Regular cardiac myocyte (primary cell): ENCODE measurements around the gene CADPS. TPM values are rescaled to one million over a fixed set of nuclear protein-coding genes. Genes with fewer than 3 reads are reported as not detected.

Experiments
- total RNA-seq: library from RNA; depleted of rRNA; stranded (reverse); fragments of >200 nt; gene quantifications from 2 replicates; pipeline ENCODE4 v1.2.3, GENCODE V29; 2014

The CADPS gene
- 0.85 TPM in 1 of 2 replicates, not detected in the other for total RNA-seq

DNA sequence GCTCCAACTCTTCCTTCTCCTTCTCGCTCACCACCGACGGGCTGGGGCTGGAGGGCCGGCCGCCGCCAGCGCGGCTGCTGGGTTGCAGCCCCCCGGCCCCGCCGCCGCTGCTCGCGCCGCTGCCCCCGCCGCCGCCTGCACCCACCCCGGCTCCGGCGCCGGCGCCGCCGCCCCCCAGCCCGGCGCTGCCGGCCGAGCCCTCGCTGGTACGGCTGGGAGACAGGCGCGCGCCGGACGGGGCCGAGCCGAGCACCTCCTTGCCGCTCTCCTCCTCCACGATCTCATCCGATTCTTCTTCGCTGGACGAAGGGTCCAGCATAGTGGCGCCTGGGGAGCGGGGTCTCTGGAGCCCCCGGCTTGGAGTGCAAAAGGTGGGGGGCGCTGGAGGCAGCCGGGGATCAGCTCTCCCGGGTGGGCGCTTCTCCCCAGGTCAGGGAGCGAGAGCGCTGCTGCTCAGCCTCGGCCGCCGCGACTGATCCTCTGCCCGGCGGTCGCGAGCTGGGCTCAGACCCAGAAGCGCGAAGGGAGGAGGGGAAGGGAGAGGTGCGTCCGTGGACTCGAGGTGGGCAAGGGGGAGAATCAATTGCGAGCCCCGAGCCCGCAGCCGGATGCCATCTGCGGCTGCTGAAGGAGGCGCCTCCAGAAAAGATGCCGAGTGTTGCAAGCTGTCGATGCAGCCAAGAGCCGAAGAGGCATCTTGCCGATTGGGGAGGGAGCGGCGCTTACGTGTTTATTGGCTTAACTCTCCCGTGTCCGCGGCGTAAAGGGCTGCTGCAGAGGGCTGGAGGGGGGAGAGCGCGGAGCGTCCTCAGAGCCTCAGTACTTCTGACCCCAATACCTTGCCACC, at the start of gene CADPS:
TSS of gene CADPS (minus strand) at position 706 of the 847 bp plus-strand sequence. CDS start at position 319, 387 bp downstream.

GRCh38 chr3:62373215-62373614, 502.0 kb downstream of the CADPS start, which contains the start of gene FEZF2:
FEZF2 (minus strand) TSS chr3:62373550; CDS start chr3:62372868, 682 bp downstream.

